ENCODE results near the gene CDKN2B. TPM values are rescaled to one million over a fixed set of nuclear protein-coding genes. Genes with fewer than 3 reads are reported as not detected.

Gene CDKN2B
- total and polyA plus RNA-seq, 12 donors = 1.1 to 5.2 (median 2.0) TPM

GRCh38 chr9:21969011-21969940, 39.8 kb downstream of the CDKN2B start:
- peaks cover 67 to 100% (median 100%) of the 10 kb centered on the region in 7 donors for H3K27me3 ChIP-seq

GRCh38 chr9:21968331-21969010, 40.6 kb downstream of the CDKN2B start:
- ATAC-seq = no peak
- Histone ChIP-seq H3K4me3 (peak overlapping the region in 1 of 10 donors; percentile 6), H3K27me3 (peaks cover 59 to 100% (median 100%) of the 10 kb centered on the region in 7 donors), H3K4me1 (peaks cover 6 to 41% (median 18%) of the 10 kb centered on the region in 9 donors), H3K27ac (no peak overlapping the region), H3K36me3 (no peaks in the 10 kb centered on the region), H3K9me3 (peaks cover 0 to 3% (median 0%) of the 10 kb centered on the region in 11 donors)
- no peak for TF ChIP-seq CTCF (IDR thresholded peaks at IDR 0.05)
- DNase-seq = no peak
- WGBS, 2 donors = 2 to 5% methylated on average over 41 of the region's 41 CpGs
- intact Hi-C loops (cut with DNase I) = loop anchor here in 2 of 10 donors (2.0 to 10.0 kb wide), 2 partner anchors 16 to 64 kb away; no protein-coding TSS in a partner anchor

More at GRCh38 chr9:21969011-21969940, 39.8 kb downstream of the CDKN2B start:
- peaks cover 9 to 46% (median 22%) of the 10 kb centered on the region in 9 donors for H3K4me1 ChIP-seq
- no peak for TF ChIP-seq CTCF (IDR thresholded peaks at IDR 0.05)
- no peaks in the 10 kb centered on the region for H3K9me3 ChIP-seq
- no peak overlapping the region for H3K27ac ChIP-seq
- WGBS, 2 donors = 5 to 7% methylated on average over 28 of the region's 28 CpGs
- no peak for ATAC-seq
- H3K36me3 ChIP-seq = no peaks in the 10 kb centered on the region
- no peak overlapping the region for H3K4me3 ChIP-seq
- no peak for DNase-seq
- intact Hi-C loops (cut with DNase I) = loop anchor here in 2 of 10 donors (2.0 to 10.0 kb wide), 2 partner anchors 16 to 64 kb away; no protein-coding TSS in a partner anchor

GRCh38 chr9:21967702-21968101, 41.4 kb downstream of the CDKN2B start:
- H3K4me3 ChIP-seq = no peak overlapping the region
- TF ChIP-seq CTCF (IDR thresholded peaks at IDR 0.05) = no peak
- DNase-seq = no peak
- ATAC-seq = no peak
- H3K4me1 ChIP-seq = peaks cover 6 to 41% (median 18%) of the 10 kb centered on the region in 9 donors
- H3K27me3 ChIP-seq = peaks cover 57 to 100% (median 100%) of the 10 kb centered on the region in 7 donors
- intact Hi-C loops (cut with DNase I) = loop anchor here in 2 of 10 donors (2.0 to 10.0 kb wide), 2 partner anchors 17 to 63 kb away; no protein-coding TSS in a partner anchor
- H3K27ac ChIP-seq = no peak overlapping the region
- no peaks in the 10 kb centered on the region for H3K36me3 ChIP-seq
- peaks cover 0 to 7% (median 0%) of the 10 kb centered on the region in 11 donors for H3K9me3 ChIP-seq
- WGBS, 2 donors = 14 to 23% methylated on average over 10 of the region's 10 CpGs

DNA sequence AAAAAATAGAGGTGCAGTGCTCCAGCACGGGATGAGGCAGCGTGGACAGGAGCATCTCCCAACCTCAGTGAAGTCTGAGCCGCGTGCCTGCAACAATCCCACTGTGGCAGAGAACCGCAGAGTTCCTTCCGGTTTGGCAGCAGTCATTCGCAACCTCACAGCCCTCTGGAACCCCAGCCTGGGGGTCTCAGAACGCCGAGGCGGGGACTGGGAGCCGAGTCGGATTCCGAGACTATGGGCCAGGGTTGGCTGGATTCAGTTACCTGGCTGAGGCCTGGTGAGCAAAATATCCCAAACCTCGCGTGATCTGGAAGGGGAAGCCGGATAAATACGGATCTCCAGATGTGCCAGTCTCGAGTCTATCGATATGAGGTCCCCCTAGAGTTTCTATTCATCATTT, 41.9 kb downstream of the CDKN2B start:
- DNase-seq (no peak), ATAC-seq (no peak)
- intact Hi-C loops (cut with DNase I) = loop anchor here in 2 of 10 donors (10.0 kb wide), 1 partner anchor 62 kb away; no protein-coding TSS in a partner anchor
- H3K4me1 ChIP-seq = peaks cover 6 to 41% (median 18%) of the 10 kb centered on the region in 9 donors
- no peak for TF ChIP-seq CTCF (IDR thresholded peaks at IDR 0.05)
- peaks cover 57 to 100% (median 100%) of the 10 kb centered on the region in 7 donors for H3K27me3 ChIP-seq
- 7 to 10% methylated on average over 19 of the region's 19 CpGs for WGBS, 2 donors
- H3K4me3 ChIP-seq = no peak overlapping the region
- no peak overlapping the region for H3K27ac ChIP-seq
- peaks cover 0 to 9% (median 0%) of the 10 kb centered on the region in 11 donors for H3K9me3 ChIP-seq
- H3K36me3 ChIP-seq = no peaks in the 10 kb centered on the region
